Posterior vena cava (tissue), 2 donors: Measurements from ENCODE around the gene GNA14. TPM values are rescaled to one million over a fixed set of nuclear protein-coding genes. Genes with fewer than 3 reads are reported as not detected.
"Not testable (repeated sequence)": the region's sequence is repeated elsewhere in the genome, so short reads cannot be mapped to it uniquely, and the experiment has no call there.

Source experiments
- DNase-seq: peaks from one replicate; pipeline ENCODE4 v3.0.0-alpha.2; 2020; ENCODE audit warnings: low spot score
- intact Hi-C, 2 donors: fragments of 100-400 bp; cut with DNase I; formaldehyde crosslinking; loops; one replicate each; pipeline versions ENCODE4 v1.14.1 to v1.14.2; 2022 to 2023
- total RNA-seq, 2 donors: library from RNA; stranded (reverse); fragmentation: NEBNext Ultra II Directional; extraction: Animal tissue kit (Norgen Biotek cat#: 25700); gene quantifications; one replicate each; pipeline ENCODE4 v1.2.1, GENCODE V29; 2021
- donor health status: DM: yes; HTN: yes; CAD: no.
- donor health status: DM: yes; HTN: yes; CAD: no.

Gene GNA14
- total RNA-seq, 2 donors from 2014 or later, result 5.2 to 6.0 TPM

DNA sequence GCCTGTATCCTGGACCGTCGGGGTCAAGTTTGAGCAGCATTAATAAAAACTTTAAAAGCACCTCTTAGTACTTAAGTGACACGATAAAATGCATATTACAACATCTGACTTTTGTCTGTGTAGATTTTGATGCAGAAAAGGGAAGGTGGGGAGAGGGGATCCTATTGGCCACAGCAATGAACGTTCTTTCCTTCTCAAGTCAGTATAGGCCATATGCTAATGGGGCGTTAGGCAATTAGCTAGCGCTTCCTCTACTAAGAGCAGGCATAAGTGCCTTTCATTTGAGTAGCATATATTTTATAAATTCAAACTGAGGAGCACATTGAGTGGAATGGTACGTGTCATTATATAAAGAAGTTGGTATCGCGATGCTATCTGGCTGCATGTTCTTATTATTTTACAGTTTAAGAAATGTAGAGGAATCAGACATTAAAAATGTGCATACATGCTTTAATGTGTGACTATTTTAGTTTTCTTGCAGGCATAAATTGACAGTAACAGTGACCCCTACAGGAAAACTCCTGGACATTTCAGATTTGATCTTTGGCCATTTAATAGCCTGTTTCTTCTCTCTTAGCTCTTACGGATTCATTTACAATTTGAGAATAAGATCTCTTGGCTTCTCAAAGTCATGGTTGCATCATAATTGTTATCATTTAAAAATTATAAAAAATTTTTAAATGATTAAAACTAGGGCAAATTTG is 1.1 kb upstream of the GNA14 start:
- no peak for DNase-seq
- intact Hi-C loops, result loop anchor here in 1 of 2 donors (10.0 kb wide), 1 partner anchor 194 kb away; no protein-coding TSS in a partner anchor

DNA sequence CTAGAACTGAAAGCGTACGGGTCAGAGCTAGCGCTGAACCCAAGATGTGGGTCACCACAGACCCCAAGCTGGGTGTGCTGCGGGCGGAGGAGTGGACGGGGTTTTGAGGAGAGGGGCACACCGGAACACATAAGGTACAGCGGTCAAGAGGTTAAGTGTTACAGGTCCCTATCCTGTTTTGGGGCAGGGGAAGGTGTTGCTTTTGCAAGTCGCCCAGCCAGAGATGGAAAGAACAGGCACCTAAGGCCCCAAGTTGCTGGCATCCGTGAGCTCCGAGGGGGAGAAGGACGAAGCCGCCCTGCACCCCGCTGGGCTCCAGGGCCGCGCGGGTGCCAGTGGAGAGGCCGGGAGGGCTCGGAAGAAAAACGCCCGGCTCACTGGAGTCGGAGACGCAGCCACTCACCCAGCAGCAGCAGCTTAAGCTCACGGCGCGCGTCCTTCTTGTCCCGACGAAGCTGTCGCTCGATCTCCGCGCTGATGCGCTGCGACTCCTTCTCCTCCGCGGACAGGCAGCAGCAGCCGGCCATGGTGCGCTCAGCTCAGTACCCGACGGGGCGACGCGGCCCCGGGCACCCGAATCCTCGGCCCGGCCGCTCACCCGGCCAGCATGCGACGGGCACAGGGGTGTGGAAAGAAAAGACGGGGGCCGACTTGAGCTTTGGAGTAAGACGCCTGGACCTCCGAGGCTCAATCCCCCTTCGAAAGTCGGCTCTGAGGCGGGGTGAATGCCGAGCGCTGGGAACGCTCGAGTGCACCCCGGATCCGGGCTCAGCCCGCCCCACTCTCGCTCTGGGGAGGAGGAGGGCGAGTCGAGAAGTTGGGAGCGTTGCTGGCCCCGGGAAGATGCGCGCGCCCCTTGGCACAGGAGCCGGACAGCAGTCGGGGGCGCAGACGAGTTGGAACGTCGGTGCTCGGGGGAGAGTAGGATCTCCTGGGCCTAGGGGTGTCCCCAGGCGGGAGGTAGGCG is 572 bp downstream of the GNA14 start:
- DNase-seq, result no peak
- intact Hi-C loops, result loop anchor here in 1 of 2 donors (10.0 kb wide), 1 partner anchor 193 kb away; no protein-coding TSS in a partner anchor

DNA sequence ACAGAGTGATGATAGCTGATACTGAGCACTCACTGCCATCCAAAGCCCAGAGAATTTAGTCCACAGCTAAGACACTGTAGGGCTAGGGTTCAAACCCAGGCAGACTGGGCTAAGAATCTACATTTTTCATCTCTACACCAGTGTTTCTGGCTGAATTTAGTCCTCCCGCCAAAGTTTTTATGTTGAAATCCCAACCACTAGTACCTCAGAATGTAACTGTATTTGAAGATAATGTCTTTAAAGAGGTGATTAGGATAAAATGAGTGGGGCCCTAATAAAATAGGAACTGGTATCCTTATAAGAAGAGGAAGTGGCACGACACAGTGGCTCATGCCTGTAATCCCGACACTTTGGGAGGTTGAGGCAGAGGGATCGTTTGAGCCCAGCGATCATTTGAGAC is 4.3 kb downstream of the GNA14 start:
- intact Hi-C loops, result loop anchor here in 1 of 2 donors (10.0 kb wide), 1 partner anchor 189 kb away; no protein-coding TSS in a partner anchor
- DNase-seq, result no peak

DNA sequence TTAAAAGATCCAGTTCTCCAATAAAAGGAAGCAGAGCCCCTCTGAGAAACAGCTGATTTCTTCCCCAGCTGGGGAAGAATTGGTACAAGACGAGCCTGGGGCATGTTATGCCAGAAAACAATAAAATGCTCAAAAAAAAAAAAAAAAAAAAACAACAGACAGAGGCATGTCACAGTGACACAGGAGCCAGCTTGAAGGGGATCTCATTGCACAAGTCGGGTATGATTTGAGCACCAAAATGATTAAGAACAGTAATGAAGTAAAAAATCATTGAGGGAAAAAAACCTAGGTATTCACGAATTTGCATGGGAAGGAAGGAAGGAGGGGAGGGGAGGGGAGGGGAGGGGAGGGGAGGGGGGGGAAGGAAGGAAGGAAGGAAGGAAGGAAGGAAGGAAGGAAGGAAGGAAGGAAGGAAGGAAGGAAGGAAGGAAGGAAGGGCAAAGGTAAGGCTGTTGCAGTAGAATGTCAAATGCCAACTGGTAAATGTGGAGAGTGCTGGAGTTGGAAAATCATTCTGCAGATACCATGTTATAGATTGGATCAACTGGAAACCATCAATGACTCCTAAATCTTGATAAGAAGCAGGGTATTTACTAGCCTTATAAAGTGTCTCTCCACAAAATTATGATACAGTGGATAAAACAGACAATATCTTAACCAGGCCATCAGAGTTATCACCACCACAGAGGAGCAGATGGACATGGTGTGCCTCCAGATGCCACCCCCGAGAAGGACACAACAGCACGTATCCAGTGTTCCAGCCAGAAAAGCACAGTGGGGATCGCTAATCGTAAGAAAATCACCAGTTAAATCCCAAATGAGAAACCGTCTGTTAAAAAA is 7.2 kb downstream of the GNA14 start:
- no peak for DNase-seq
- intact Hi-C loops, result loop anchor here in 1 of 2 donors (10.0 kb wide), 1 partner anchor 186 kb away; no protein-coding TSS in a partner anchor

DNA sequence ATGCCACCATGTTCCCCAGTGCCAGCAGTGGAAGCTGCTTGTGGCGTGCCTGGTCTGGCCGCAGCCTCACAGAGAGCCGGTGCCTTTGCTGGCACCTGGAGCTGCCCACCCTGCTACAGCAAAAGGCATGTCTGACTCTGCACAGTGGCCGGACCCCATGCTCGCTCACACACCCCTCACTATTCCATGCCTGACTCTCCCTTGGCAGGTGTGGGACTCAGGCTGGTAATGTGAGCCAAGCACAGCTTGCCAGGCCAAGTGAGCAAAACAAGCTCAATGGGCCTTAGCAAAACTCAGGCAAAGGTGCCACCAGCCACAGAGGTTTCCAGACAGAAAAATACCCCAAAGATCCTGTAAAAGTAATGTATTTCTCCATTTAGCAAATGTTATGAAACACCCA is 15.5 kb downstream of the GNA14 start:
- intact Hi-C loops, result no loop called here
- no peak for DNase-seq

DNA sequence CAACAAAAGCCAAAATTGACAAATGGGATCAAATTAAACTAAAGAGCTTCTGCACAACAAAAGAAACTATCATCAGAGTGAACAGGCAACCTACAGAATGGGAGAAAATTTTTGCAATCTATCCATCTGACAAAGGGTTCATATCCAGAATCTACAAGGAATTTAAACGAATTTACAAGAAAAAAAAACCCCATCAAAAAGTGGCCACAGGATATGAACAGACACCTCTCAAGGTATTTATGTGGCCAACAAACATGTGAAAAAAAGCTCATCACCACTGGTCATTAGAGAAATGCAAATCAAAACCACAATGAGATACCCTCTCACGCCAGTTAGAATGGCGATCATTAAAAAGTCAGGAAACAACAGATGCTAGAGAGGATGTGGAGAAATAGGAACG is 19.3 kb downstream of the GNA14 start:
- DNase-seq, intact Hi-C loops: not testable (repeated sequence)

DNA sequence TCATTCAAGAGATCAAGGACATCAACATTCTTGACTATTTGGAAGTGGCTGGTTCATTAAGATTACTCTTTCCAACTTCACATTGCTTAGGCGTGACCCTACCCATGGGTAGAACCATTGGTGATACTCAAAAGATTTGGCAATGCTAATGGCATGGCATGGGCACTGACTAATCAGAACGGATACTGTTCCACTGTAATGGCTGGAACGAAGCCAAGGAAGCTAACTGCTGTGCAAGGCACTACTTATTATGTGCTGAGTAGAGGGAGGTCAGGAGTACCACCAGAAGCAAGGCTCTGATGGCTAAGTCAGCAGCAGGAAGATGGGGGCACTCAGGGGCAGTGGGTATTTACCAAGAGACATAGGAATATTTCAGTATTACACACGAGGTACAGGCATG is 31.9 kb downstream of the GNA14 start:
- intact Hi-C loops, result no loop called here
- no peak for DNase-seq

DNA sequence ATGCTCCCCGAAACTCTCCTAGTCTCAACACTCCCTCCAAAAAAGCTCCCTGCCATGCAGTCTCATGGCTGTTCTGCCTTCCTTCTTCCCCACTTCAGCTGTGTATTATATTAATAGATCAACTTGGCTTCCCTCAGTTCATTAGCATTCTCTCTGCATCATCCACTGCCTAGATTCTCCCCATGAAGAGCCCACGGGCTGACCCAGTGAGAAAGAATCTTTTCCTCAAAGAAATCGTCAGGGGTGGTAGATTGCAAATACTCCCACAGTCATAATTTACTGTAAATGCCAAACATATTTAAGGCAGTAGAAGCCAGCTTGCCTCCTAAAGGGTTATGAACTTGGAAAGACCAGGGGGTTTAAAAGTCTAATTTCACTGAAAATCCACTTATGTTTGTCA is 33.5 kb downstream of the GNA14 start:
- no peak for DNase-seq
- intact Hi-C loops, result no loop called here

DNA sequence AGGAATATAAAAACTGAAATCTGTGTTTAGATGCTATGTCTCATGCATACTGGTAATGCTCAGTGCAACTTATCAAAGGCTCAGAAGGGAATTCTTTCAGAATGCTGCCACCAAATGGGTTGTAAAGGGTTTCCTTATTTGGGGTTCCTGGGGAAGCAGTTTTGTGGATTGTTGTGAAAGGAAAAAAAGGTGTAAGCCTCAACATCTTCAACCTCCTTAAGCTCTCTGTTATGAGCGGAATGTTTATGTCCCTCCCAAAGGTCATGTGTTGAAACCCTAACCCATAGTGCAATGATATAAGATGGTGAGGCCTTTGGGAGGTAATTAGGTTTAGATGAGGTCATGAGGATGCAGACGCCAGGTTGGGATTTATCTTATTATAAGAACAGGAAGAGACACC is 41.6 kb downstream of the GNA14 start:
- DNase-seq, result no peak
- intact Hi-C loops, result no loop called here

DNA sequence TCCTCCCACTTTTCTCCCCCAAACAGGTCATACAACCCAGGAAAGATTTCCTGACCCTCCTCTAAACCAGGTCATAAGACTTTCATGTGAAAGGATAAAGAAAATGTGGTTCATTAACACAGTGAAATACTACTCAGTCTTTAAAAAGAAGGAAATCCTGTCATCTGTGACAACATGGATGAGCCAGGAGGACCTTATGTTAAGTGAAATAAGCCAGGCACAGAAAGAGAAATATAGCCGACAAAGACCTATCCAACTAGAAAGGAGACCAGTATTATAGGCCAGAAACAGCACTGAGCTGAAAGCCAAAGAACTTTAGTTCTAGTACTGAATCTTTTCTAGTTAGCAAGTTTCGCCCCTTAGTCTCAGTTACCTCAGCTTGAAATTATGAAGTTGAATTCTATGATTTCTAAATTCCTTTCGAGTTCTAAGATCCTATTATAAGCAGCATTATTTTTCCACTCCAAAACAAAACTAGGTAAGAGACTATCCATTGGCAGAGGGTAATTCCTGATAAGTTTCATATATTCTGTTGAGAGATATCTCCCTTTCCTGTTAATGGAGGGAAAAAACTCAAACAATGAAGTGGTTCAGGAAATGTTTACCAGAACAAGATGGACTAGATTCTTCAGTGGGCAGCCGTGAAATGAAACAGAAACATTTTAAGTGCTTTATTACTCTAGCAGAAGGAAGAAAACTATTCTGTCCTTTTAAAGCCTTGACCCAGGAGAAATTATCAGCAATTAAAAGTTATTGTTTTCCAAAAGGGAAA is 42.5 kb downstream of the GNA14 start:
- DNase-seq, result no peak
- intact Hi-C loops, result no loop called here

DNA sequence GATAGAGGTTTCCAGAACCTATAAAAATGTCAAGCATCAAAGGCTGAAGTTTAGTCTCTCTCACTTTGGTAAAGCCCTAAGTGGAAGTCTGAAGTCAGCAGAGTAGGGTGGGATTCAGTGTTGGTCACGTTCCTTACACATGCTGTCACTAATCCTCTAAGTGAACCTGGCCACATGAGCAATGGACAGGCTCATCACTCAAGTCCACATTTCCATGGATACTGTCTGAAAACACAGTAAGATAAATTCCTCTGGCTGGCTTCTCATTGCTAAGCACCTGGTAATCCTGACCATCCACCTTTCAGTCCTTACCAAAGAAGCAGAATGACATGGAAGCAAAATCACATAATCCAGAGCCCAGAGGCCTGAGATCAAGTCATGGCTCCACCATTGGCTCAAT is 43.8 kb downstream of the GNA14 start:
- no peak for DNase-seq
- intact Hi-C loops, result no loop called here

DNA sequence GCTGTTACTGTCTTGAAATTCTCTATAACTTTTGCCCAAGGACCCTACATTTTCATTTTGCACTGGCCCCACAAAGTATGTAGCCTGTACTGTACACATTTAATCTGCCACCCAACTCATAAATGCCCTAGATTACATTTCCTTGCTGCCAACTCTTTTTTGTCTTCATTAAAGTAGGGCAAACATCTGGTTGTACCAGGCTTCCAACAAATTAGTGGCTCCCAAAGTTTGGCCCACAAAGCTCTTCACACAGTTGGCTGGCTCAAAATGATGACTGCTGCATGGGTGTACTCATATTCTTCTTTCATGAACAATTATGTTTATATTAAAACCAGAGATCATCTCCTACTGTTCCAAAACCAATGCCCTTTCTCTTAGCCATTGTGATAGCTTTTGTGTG is 45.3 kb downstream of the GNA14 start:
- DNase-seq, result no peak
- intact Hi-C loops, result no loop called here

DNA sequence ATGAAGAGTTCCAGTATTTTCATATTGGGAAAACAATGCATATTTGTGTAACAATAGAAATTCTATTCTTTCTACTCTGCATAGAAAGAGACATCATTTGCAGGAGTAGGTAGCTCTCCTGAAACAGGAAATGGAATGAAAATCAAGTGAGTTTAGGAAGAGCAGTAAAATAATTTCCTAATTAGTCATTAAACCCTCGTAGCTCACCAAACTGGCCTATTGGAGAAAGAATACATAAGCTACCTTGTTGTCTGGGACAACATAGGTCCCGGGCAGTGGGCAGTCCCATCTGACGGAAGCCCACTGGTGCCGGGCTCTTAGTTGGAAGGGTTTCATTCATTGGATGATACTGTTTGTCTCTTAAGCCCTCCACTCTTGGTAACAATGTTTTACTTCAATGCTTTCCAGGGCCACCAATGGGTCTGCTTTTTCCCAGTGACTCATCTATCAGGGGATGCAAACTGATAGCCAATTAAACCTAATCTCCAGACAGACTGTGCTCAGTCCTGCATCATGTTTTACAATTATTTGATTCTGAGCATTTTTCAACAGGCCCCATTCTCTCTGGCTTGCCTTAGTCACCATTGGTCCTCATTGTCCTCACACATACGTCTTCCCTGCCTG is 46.5 kb downstream of the GNA14 start:
- intact Hi-C loops, result no loop called here
- DNase-seq, result no peak

DNA sequence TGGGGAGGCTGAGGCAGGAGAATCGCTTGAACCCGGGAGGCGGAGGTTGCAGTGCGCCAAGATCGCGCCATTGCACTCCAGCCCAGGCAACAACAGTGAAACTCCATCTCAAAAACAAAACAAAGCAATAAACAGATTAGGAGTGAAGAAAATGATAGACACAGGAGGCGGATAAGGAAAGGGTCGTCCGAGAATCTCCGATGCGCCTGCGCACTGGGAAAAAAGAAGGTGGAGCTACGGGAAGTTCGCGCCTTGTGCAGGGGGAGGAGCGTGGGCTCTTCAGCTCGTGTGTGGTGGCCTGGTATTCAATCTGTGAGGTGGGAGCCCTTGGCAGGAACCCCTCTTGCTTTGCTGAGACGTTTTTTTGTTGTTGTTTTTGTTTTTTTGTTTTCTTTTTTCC is 47.3 kb downstream of the GNA14 start:
- no peak for DNase-seq
- intact Hi-C loops, result no loop called here

DNA sequence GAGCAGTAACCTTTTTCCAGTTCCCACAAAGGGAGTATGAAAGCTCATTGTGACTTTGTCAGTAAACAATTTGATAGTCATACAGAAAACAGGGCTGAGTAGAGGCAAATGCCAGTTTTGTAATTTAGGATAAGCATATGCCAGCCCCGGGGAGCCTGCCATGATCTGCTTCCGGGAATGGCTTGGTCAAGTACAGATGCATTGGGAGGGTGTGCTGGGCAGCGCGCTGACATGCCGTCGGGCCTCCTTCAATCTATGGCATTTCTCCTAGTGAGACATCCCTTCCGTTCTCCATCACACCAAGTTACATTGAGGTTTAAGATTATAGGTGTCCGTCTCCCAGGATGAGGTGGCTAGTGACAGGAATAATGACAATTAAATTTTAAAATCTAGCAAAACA is 48.6 kb downstream of the GNA14 start:
- no peak for DNase-seq
- intact Hi-C loops, result no loop called here

DNA sequence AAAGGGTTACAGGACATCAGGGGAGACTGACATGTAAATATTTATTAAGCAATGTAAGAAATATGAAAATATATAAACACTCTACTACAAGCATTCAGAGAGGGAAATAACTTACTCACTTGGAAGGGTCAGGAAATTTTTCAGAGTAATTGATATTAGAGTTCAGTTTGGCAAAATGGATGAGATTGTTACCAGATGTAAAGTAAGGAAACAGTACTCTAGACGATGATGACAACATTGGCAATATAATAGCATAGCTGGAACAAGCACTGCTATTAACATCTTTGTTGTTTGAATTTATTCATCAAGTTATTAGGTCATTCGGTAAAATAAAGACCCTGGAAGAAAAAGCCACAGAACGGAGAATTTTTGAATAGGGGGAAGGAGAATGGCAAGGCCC is 49.1 kb downstream of the GNA14 start:
- DNase-seq, result no peak
- intact Hi-C loops, result no loop called here

DNA sequence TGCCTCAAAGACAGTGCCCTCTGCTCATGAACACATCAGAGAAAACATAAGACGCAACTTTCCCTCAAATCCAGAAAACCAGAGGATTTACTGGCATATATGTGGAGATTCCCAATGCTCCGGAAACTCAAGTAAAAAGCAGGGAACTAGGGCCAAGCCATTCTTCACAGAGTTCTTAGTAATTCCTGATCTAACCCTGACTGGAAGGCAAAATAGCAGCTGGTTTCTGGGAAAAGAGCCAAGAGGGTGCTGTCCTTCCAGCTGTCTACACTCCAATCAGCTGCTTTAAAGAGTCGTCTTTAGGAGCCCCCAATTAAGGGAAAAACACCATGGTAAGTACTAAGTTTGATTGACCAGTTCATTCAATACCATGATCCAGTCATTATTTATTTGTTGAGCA is 49.6 kb downstream of the GNA14 start:
- intact Hi-C loops, result no loop called here
- DNase-seq, result no peak

DNA sequence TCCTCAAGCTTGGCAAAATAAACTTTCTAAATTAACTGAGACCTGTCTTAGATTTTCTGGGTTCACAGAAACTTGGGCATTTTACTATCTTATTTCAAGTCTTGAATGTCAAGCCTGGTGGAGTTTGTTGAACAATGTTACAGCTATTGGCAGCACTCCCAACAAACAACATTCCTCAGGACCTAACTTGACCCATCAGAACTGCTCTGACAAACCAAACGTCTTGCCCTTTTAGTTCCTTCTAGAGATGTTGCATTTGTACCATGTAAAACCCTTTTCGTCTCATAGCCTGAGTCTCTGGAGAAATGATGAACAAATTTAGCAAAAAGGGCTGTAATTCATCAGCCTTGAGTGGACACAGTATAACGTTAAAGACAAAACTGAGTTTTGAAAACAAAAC is 51.1 kb downstream of the GNA14 start:
- no peak for DNase-seq
- intact Hi-C loops, result no loop called here
